Fibroblast of the aortic adventitia (primary cell): ENCODE results near the gene CFAP99. TPM values are rescaled to one million over a fixed set of nuclear protein-coding genes. Genes with fewer than 3 reads are reported as not detected.
A peak's percentile ranks its signal among the peaks of the same experiment; 100 is the strongest.
"Not testable (repeated sequence)": the region's sequence is repeated elsewhere in the genome, so short reads cannot be mapped to it uniquely, and the experiment has no call there.

ENCODE experiments used
- DNase-seq: peaks from one replicate; pipeline ENCODE4 v3.0.0-alpha.2; 2010; ENCODE audit warnings: low read depth
- H3K4me3 ChIP-seq: 2 replicates; pipeline ENCODE4 v1.5.1; 2011; ENCODE audit warnings: low read depth, mild to moderate bottlenecking, control low read depth, low read length, moderate library complexity
- CTCF ChIP-seq: IDR thresholded peaks from 2 replicates; pipeline ENCODE4 v1.5.1; 2011; ENCODE audit warnings: mild to moderate bottlenecking, low read length, control low read depth, inconsistent platforms; ENCODE audit not compliant: insufficient read depth
- total RNA-seq: library from RNA; depleted of rRNA; stranded (reverse); fragments of >200 nt; gene quantifications from 2 replicates; pipeline ENCODE4 v1.2.3, GENCODE V29; 2012; ENCODE audit warnings: low replicate concordance

CFAP99 gene
- total RNA-seq, 1 donor, result not detected

- TF ChIP-seq CTCF, result no peak
- peak; percentile 61 for DNase-seq
- no peak overlapping the region for H3K4me3 ChIP-seq
These were observed 5.8 kb downstream of the CFAP99 start for GRCh38 chr4:2424581-2424980.

GRCh38 chr4:2425386-2426068 is 6.8 kb downstream of the CFAP99 start:
- no peak for DNase-seq
- no peak overlapping the region for H3K4me3 ChIP-seq
- TF ChIP-seq CTCF, result no peak

GRCh38 chr4:2426069-2426397 is 7.3 kb downstream of the CFAP99 start:
- TF ChIP-seq CTCF, result no peak
- no peak overlapping the region for H3K4me3 ChIP-seq
- no peak for DNase-seq

- H3K4me3 ChIP-seq, result no peak overlapping the region
- no peak for TF ChIP-seq CTCF
- no peak for DNase-seq
These were observed 8.0 kb downstream of the CFAP99 start for GRCh38 chr4:2426711-2427275.

- TF ChIP-seq CTCF, result no peak
- H3K4me3 ChIP-seq, result no peak overlapping the region
These were observed 8.9 kb downstream of the CFAP99 start for GRCh38 chr4:2427383-2428334.

GRCh38 chr4:2428496-2429213 is 9.9 kb downstream of the CFAP99 start:
- DNase-seq, result no peak
- no peak for TF ChIP-seq CTCF
- H3K4me3 ChIP-seq, result no peak overlapping the region

More at GRCh38 chr4:2427383-2428334, 8.9 kb downstream of the CFAP99 start:
- no peak for DNase-seq

- not testable (repeated sequence) for H3K4me3 ChIP-seq
- DNase-seq, result peak; percentile 49
These were observed 11.4 kb downstream of the CFAP99 start for GRCh38 chr4:2429945-2430757.
